ENCODE data around the gene ANKRD29.
A peak's percentile ranks its signal among the peaks of the same experiment; 100 is the strongest.
"Not testable (repeated sequence)": the region's sequence is repeated elsewhere in the genome, so short reads cannot be mapped to it uniquely, and the experiment has no call there.

The ANKRD29 gene

DNA sequence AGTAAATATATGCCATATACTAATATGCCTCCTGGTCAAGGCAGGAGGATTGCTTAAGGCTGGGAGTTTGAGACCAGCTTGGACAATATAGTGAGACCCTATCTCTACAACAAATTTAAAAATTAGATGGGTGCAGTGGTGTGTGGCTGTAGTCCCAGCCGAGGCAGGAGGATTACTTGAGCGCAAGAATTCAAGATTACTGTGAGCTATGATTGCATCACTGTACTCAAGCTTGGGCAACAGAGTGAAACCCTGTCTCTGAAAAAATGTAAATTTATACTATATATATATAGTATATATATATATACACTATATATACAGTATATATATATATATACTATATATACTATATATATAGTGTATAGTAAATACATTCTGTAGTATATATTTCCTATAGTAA is 46.5 kb downstream of the ANKRD29 start:
- no peak for DNase-seq (ENCODE audit: low spot score)

DNA sequence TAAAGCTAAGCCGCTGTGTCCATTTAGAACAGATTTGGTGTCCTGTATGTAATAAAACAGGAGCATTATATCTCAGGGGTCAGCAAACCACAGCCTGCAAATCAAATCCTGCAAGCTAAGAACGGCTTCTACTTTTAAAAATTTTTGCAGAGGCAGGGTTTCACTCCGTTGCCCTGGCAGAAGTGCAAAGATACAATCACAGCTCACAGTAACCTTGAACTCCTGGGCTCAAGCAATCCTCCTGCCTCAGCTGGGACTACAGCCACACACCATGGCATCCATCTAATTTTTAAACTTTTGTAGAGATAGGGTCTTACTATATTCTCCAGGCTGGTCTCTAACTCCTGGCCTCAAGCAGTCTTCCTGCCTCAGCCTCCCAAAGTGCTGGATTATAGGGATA is 47.8 kb downstream of the ANKRD29 start:
- DNase-seq (ENCODE audit: low spot score), result no peak

DNA sequence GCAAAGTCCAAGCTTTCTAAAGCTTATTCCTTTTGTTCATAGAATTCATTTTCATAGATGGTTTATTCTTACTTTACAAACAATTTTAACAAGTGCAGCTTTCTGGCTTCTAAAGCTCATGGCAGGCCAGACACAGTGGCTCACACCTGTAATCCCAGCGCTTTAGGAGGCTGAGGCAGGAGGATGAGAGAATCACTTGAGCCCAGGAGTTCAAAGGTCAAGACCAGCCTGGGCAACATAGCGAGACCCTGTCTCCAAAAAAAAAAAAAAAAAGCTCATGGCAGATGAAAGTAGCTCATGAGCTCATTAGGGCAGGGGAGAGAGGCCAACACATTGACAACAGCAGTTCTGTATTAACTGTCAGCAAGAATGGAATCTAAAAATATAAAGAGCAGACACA is 48.3 kb downstream of the ANKRD29 start:
- DNase-seq (ENCODE audit: low spot score), result no peak

DNA sequence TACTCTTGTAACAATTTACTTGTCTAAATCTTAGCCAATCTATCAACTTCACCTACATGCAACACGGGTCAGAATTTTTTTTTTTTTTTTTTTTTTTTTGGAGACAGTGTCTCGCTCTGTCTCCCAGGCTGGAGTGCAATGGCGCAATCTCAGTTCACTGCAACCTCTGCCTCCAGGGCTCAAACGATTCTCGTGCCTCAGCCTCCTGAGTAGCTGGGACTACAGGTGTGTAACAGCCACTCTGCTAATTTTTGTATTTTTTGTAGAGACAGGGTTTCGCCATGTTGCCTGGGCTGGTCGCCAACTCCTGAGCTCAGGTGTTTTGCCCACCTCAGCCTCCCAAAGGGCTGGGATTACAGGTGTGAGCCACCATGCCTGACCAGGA is 49.6 kb downstream of the ANKRD29 start:
- not testable (repeated sequence) for DNase-seq (ENCODE audit: low spot score)

DNA sequence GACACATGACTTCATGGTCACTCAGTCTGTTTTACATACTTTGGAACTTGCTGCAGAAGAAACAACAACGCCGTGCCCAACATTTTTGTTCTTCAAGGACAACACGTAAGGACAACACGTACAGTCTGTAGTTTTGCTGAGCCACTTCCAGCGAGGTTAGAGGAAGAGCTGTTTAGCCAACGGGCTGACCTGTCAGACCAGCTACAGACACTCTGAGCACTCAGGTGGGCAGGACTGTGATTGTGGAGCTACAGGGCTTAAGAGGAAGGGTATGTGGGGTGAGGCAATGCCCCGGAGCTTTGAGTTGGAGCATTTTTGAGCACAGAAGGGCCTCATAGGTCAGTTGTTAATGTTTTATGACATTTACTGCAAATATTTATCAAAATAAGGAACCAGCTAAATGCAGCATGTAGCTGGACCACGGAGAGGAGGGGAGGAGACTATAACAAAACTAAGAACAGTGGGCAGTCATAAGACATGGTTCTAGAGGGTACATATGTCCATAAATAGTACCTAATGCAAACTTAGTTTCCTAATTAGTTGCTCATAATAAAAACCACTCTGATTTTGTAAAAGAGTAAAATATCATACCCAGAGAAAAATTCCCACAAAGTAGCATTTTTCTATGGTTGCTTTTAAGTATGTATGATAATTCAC is 50.1 kb downstream of the ANKRD29 start:
- DNase-seq (ENCODE audit: low spot score), result no peak

DNA sequence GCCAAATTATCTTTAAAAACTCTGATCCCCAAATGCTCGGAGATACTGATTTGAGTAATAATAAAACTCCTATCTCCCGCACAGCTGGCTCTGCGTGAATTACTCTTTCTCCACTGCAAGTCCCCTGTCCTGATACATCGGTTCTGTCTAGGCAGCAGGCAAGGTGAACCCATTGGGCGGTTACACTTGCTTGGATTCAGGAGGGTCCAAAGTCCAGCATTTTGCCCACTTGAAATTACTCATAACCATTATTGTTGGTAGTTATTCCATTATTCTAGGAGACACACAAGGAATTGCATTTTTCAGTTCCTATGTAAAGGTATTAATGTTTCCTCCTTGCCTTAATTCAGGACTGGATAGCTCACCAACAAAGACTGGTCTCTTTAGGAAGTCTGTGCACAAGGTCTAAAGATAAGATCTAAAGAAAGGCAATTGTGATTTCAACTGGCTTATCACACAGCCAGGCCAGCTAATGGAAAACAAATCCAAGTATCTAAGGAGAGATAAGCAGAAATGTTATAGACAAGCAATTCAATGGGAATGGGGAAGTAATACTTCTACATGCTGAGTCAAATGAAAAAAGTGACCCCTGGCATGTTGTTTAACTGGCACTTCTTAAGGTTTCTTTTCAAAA is 53.2 kb downstream of the ANKRD29 start:
- no peak for DNase-seq (ENCODE audit: low spot score)

DNA sequence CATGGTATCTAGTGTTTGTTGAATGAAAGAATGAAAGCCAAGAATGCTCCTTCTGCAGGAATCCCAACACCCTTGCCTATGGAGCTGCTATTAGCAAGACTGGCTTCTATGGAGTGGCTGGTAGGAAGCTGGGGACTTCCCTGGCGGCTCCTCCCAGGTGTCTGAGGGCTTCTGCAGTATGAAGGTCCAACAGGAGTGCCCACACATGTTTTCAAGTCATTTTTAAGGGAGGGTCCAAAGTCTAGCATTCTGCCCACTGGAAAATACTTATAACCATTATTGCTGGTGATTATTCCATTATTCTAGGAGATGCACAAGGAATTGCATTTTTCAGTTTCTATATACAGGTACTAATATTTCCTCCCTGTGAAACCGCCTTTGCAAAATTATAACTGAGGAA is 54.5 kb downstream of the ANKRD29 start:
- no peak for DNase-seq (ENCODE audit: low spot score)

DNA sequence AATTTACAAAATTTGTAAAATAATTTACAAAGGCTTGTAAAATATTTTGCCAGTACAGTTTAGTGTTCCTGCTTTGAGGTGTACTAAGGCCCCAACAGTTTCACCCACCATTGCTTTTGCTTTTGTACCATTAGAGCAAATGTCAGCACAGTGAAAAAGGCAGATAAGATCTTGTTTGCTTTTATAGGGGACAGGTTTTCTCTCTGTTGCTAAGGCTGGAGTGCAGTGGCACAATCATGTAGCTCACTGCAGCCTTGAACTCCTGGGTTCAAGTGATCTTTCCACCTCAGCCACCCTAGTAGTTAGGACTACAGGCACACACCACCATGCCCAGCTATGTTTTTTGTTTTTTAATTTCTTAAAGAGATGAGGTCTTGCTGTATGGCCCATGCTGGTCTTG is 56.8 kb downstream of the ANKRD29 start:
- DNase-seq (ENCODE audit: low spot score), result no peak

DNA sequence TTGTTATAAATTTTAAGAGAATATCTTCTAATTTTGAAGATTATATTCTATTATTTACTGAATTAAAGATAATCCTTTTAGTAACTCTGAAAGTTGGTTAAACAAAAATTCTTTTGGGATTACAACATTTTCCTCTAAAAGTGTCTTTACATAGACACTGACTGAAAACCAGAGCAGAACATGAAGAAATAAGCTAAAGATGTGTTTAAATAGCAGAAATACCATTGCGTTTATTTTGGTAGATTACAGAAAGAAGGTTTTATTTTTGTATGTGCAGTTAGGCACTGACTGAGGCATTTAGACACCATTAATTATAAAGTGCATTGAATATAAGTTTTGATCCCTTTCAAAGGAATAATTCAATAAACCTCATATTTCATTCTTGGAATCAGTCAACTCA is 62.9 kb downstream of the ANKRD29 start:
- DNase-seq (ENCODE audit: low spot score), result no peak

DNA sequence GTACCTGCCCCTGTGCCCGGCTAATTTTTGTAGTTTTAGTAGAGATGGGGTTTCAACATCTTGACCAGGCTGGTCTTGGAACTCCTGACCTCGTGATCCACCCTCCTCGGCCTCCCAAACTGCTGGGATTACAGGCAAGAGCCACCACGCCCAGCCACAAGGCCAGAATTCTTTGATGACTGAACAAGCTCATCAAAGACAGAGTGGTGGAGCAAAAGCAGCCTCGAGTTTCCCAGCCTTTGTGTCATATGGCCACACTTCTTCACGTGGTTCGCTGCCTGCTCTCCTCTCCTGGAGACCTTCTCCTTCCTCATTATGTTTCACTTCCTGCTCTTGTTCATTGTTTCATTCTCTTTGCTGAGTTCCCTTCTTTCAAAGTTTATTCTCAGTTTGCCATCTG is 66.5 kb downstream of the ANKRD29 start:
- DNase-seq (ENCODE audit: low spot score), result no peak

DNA sequence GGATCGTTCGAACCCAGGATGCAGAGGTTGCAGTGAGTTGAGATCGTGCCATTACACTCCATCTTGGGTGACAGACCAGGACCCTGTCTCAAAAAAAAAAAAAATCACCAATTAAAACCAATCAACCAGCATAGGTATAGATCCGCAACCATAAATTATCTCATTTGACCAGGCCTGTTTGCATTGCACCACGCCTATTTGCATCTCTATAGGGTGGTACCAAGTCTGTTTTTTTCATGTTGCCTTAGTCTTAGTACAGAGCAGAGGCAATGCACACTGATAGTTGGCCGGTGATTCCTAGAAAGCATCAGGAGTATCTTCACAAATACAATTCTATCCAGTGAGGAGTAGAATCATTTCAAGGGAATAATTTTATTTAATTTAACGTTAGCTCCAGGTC is 67.1 kb downstream of the ANKRD29 start:
- no peak for DNase-seq (ENCODE audit: low spot score)

DNA sequence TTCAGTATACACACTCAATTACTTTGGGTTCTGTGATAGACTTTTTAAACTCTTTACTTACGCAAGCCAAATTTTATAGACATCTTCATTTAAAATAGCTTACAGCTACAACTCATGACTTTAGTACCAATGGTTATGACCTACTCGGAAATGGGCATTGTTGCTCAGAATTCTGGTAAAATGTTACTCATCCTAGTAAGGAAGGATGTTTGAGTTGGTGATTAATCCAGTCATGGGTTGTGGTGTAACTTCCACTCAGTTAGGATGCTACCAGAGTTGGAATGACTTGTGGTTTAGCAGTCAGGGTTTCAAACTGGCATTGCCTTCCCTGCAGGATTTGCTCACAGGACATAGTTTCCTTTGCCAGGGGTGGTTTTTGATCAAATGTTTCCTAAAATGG is 69.0 kb downstream of the ANKRD29 start:
- DNase-seq (ENCODE audit: low spot score), result peak; percentile 84

DNA sequence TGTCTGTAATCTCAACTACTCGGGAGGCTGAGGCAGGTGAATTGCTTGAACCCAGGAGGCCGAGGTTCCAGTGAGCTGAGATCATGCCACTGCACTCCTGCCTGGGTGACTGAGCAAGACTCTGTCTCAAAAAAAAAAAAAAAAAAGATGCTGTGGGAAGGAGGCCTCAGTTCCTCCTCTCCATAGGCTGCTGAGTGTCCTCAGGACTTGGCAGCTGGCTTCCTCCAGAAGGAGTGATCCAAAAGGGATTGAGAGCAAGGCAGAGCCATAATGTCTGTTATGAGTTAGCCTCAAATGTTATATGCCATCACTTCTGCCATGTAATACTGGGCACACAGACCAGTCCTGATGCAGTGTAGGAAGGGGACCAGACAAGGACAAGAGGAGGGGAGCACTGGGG is 69.8 kb downstream of the ANKRD29 start:
- no peak for DNase-seq (ENCODE audit: low spot score)

DNA sequence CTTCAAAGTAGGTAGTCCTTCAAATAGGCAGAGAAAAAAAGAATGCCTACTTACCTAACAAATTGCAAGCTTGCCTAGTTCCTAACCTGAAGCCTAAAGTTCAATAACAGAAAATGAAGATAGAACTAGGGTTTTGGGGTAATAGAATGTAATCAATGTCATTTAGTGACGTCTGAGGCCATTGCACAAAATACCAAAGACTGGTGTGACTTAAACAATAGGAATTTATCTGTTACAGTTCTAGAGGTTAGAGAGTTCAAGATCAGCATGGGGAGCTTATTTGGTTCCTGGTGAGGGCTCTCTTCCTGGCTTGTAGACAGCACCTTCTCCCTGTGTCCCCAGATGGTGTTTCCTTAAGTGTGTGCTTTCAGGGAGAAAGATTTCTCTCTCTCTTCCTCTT is 71.7 kb downstream of the ANKRD29 start:
- DNase-seq (ENCODE audit: low spot score), result peak; percentile 28

DNA sequence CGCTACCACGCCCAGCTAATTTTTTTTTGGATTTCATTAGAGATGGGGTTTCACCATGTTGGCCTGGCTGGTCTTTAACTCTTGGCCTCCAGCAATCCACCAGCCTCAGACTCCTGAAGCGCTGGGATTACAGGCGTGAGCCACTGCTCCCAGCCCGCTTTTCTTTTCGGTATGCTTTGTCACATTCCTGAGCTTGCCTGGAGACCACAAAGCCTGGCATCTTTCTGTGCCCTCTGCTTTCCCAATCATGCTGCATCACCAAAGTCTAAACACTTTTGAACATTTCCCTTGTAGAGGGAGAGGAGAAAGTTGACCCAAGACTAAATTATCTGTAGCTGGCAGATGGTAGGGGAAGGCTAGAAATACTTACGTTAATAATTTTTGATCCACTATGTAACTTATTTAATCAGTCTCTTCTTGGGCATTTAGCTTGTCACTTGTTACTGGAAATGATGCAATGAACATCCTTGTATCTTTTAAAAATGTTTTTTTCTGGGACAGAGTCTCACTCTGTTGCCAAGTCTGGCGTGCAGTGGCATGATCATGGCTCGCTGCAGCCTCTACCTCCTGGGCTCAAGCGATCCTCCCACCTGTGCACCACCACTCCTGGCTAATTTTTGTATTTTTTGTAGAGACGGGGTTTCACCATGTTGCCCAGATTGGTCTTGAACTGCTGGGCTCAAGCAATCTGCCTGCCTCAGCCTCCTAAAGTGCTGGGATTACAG is 73.7 kb downstream of the ANKRD29 start:
- no peak for DNase-seq (ENCODE audit: low spot score)

DNA sequence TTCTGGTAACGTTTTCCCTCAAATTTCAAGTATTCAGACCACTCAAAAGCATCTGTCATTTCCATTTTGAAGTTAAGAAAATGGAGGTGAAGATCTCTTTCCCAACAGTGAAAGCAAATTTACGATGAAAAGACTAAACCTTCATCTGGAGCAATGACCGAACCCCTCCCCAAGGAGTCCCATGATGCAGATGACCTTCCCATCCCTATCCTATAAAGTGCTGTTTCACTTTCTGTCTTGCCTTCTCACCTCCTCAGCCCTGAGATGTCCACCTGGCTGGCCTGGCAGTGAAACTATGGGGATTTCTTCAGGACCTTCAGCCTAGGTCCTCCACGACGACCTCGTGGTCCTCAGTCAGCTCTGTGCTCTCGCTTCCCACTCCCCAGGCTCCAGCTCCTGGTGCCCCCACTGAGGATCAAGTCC is 75.5 kb downstream of the ANKRD29 start:
- DNase-seq (ENCODE audit: low spot score), result no peak

DNA sequence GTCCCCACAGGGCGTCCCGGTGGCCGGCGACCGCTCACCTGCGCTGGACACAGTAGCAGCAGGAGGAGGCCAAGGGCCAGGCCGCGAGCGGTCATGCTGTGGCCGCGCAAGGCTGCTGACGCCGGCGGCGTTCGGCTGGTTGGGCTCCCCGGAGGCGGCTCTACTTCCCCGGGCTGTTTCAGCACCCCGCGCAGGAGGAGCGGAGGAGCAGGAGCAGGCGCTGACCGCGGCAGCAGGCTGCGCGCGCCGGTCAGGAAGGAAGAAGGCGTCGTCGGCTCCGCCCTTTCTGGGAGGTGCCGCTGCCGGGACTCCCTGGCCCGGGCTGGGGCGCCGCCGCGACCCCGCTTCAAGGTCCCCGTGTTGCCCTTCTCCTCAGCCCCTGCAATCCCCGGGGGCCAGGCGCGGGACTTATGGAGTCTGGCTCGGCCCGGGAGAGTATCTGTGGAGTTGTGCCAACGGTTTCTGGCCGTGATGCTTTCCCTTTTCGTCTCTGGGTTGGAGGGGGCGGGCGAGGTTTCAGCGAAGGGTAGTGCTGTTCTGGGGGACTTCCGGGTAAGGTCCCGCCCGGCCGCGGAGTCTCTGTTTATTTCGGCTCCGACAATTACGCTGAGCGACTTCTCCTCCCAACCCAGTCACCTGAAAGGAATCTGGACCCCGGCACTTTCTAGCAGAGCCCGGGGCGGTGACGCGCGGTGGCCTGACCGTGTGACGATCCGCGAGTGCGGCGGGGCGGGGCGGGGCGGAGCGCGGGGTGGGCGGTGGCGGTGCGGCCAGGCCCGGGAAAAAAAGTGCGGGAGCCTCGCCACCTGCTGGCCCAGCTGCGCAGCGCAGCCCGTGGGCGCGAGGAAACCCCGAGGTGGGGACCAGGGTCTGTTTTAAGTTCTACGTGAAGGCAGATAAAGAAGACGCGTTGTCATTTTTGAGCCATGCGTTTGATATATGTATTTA is 76.2 kb downstream of the ANKRD29 start, which contains the start of gene NPC1:
NPC1 (minus strand) TSS at position 258 of the 948 bp plus-strand sequence; CDS start at position 95, 163 bp downstream.
- DNase-seq (ENCODE audit: low spot score), result peak; percentile 97

DNA sequence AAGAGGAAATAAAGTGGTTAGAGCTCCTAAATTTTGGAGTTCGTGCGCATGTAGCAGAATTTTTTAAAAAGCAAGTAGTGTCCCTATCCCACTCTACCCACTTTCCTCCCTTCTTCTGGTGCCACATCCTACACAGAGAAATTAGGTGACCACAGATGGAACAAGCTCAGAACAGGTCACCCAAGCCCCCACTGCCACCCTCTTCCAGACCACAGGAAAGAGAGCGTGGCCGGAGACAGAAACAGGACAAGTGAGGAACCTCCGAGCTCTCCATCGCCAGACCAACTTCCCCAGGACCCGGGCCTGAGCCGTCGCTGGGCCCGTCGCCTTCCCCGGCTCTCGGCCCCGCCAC is 76.8 kb downstream of the ANKRD29 start:
- no peak for DNase-seq (ENCODE audit: low spot score)

DNA sequence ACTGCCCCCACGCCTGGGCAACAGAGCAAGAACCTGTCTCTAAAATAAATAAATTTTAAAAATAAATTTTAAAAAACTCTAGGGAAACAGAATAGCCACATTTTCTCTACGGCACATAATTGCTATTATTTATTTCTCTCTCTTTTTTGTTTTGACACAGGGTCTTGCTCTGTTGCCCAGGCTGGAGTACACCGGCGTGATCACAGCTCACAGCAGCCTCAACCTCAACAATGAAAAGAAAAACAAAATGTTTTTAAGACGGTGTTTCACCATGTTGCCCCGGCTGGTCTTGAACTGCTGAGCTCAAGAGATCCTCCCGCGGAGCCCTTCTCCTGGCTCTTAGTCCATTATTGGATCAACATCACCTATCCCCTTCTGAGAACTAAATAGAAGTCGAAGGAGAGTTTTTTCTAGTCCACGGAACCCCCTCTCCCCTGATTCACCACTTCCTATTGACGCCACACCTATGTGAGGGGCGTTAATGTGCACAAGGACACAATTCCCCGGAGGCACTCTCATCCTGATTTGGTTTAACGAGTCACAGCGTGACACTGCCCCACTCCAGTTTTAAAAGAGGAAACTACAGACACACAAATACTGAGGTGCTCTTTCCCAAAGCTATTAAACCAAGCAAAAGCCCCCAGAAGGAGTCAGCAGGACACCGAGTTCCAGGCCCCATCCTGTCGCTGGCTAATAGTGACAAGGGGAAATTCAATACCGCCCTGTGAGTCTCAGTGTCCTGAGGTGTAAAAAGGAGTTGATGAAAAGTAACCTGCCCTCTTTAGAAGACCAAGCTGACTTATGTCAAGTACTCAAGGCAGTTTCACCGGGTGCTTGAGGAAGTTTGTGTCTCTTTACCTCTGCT is 77.5 kb downstream of the ANKRD29 start:
- peak; percentile 25 for DNase-seq (ENCODE audit: low spot score)

DNA sequence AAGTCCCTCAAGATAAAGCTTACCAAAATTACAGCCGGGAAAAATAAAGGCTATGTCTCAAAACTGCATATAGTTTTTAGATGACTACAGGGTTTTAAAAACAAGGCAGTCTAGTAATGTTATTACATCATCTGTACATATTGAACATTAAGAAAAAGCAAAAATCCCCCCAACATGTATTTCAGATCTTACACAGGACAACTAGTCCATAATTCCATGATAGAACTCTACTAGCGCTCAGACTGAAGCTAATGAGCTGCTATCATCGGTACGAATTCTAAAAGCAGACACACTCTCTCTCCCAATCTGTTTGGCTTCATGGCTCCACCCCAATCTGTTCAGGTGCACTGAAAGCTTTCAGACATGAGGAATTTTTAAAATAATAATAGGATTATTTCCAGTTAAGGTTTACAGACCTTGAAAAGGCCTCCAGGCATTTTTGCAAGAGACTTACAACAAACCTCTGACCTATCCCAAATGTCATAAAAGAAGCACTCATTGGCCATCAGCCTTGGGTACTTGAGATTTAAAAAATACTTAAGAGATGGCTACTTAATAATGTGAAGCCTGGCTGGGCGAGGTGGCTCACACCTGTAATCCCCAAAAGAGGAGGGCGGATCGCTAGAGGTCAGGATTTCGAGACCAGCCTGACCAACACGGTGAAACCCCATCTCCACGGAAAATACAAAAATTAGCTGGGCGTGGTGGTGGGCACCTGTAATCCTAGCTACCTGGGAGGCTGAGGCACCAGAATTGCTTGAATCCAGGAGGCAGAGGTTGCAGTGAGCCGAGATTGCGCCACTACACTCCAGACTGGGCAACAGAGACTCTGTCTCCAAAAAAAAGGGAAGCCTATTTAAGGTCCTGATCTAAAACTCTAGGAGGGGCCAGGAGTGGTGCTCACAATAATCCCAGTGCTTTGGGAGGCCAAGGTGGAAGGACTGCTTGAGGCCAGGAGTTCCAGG is 78.4 kb downstream of the ANKRD29 start:
- DNase-seq (ENCODE audit: low spot score), result no peak
